Peyer's patch (tissue), 4 donors: ENCODE measurements around the gene GADD45A. TPM values are rescaled to one million over a fixed set of nuclear protein-coding genes. Genes with fewer than 3 reads are reported as not detected.

Experiments
- DNase-seq, 3 donors: peaks; one replicate each; pipeline ENCODE4 v3.0.0-alpha.2; 2017 to 2019
- H3K27ac ChIP-seq, 4 donors: fragments of 200-600 bp; sonication (generic); one replicate each; pipeline ENCODE4 v1.5.1; 2016 to 2019
- H3K27me3 ChIP-seq, 2 donors: fragments of 200-600 bp; sonication (generic); one replicate each; pipeline ENCODE4 v1.5.1; 2019
- H3K36me3 ChIP-seq, 3 donors: fragments of 200-600 bp; sonication (generic); one replicate each; pipeline ENCODE4 v1.5.1; 2016 to 2019
- H3K4me1 ChIP-seq, 4 donors: fragments of 200-600 bp; sonication (generic); one replicate each; pipeline ENCODE4 v1.5.1; 2016 to 2019
- H3K4me3 ChIP-seq, 4 donors: fragments of 200-600 bp; sonication (generic); 1 replicate in 3 of 4; 2 replicates in 1 of 4; pipeline ENCODE4 v1.5.1; 2016 to 2019; ENCODE audit warnings: mild to moderate bottlenecking in 1 of 4
- H3K9me3 ChIP-seq, 4 donors: fragments of 200-600 bp; sonication (generic); one replicate each; pipeline ENCODE4 v1.5.1; 2016 to 2019; ENCODE audit warnings: mild to moderate bottlenecking in 1 of 4
- CTCF ChIP-seq, 6 experiments: fragments of 450-650 bp in 4 of 6; fragments of 200-600 bp in 2 of 6; sonication (generic) in 1 of 6; IDR thresholded peaks; one replicate each; pipeline ENCODE4 v1.5.1; 2017 to 2019; ENCODE audit warnings: antibody characterized with exemption in 6 of 6, mild to moderate bottlenecking in 3 of 6, moderate library complexity in 1 of 6
- POLR2A ChIP-seq, 2 donors: fragments of 450-650 bp; IDR thresholded peaks; one replicate each; pipeline ENCODE4 v1.5.1; 2017; ENCODE audit warnings: antibody characterized with exemption in 2 of 2, mild to moderate bottlenecking in 2 of 2, moderate library complexity in 2 of 2
- total RNA-seq, 4 donors: library from RNA; depleted of rRNA; stranded (reverse); fragments of >200 nt; gene quantifications; one replicate each; pipeline ENCODE4 v1.1.0, GENCODE V29; 2016

GADD45A gene
- total RNA-seq, 4 donors from 2014 or later = 22.3 to 73.7 (median 55.1) TPM

DNA sequence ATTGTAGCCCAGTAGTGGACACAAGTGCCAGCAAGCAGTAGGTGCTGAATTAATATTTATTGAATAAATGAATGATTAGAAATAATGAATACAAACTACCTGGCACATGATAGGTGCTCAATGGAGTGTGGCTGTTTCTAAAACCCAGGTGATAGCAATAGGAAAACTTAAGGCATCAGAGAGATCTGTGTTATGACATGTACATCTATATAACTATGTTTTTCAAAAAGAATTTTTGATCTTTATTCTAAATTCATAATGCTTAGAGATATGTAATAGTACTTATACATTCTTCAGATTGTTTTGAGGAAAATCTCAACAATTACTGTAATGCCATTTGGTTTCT is 5.0 kb downstream of the GADD45A start:
- peaks cover 0 to 20% (median 3%) of the 10 kb centered on the region in 3 donors for H3K36me3 ChIP-seq
- DNase-seq = no peak
- TF ChIP-seq CTCF (IDR thresholded peaks at IDR 0.05) (no peak), POLR2A (IDR thresholded peaks at IDR 0.05) (no peak)
- no peak overlapping the region for H3K27ac ChIP-seq
- no peaks in the 10 kb centered on the region for H3K27me3 ChIP-seq
- H3K4me1 ChIP-seq = peaks cover 0 to 18% (median 4%) of the 10 kb centered on the region in 4 donors
- no peak overlapping the region for H3K4me3 ChIP-seq
- H3K9me3 ChIP-seq = no peaks in the 10 kb centered on the region

DNA sequence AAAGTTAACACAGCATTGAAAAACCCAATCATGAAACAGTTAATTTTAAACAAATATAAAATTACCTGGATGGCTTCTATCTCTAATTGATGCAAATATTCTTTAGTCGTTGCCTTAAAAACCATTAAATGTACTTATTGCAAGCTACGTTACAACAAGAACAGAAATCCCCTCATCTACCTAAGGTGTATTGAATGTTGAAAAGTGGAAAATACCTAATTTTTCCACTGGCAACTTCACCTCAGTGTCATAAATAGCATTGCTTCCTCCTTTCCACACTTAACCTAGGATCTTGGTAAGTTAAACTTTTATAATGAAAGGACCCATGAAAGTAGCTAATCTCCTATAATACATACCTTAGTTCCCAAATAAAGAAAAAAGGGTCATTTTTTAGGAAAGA is 5.4 kb downstream of the GADD45A start:
- H3K27ac ChIP-seq = no peak overlapping the region
- H3K4me1 ChIP-seq = peaks cover 0 to 18% (median 4%) of the 10 kb centered on the region in 4 donors
- peaks cover 0 to 20% (median 3%) of the 10 kb centered on the region in 3 donors for H3K36me3 ChIP-seq
- no peaks in the 10 kb centered on the region for H3K27me3 ChIP-seq
- H3K9me3 ChIP-seq = no peaks in the 10 kb centered on the region
- DNase-seq = no peak
- H3K4me3 ChIP-seq = no peak overlapping the region
- TF ChIP-seq POLR2A (IDR thresholded peaks at IDR 0.05) (no peak), CTCF (IDR thresholded peaks at IDR 0.05) (no peak)

DNA sequence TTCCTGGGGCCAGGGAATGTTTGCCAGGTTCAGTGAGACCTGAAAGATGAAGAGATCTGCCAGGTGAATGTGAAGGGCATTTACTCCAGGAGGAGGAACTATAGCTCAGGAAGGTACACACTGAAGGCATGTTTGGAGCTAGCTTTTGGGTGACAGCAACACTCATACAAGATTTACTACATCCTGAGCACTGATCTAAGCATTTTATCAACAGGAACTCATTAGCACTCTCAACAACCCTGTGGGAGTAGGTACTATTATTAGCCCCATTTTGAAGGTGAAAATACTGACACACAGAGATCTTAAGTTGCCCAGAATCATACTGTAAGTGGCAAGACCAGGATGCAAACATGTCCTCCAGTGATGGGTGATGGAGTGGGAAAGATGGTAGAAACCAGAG is 6.7 kb downstream of the GADD45A start:
- DNase-seq = no peak

DNA sequence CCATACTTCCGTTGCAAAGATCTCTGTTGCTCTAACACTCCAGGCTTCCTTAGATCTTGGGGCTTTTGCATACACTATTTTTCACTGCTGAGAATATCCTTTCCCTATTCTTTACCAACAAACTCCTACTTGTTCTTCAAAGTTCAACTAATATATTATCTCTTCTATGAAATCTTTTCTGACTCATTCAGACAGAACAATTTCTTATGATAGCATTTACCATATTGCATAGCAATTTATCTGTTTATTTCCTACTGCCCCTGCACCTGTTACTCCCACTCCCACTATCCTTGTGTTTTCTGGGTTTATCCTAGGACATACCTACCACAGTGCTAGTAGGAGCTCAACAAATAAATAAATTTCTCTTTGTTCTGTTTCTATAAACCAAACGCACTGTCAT is 11.0 kb downstream of the GADD45A start:
- TF ChIP-seq POLR2A (IDR thresholded peaks at IDR 0.05) = no peak
- TF ChIP-seq CTCF (IDR thresholded peaks at IDR 0.05) = no peak
- no peaks in the 10 kb centered on the region for H3K36me3 ChIP-seq
- H3K27ac ChIP-seq = no peak overlapping the region
- no peaks in the 10 kb centered on the region for H3K9me3 ChIP-seq
- no peaks in the 10 kb centered on the region for H3K27me3 ChIP-seq
- no peak overlapping the region for H3K4me3 ChIP-seq
- no peaks in the 10 kb centered on the region for H3K4me1 ChIP-seq
- no peak for DNase-seq

More for the DNA sequence above, 6.7 kb downstream of the GADD45A start:
- Histone ChIP-seq H3K4me3 (no peak overlapping the region), H3K27ac (no peak overlapping the region), H3K4me1 (peaks cover 0 to 18% (median 2%) of the 10 kb centered on the region in 4 donors), H3K9me3 (no peaks in the 10 kb centered on the region), H3K27me3 (no peaks in the 10 kb centered on the region), H3K36me3 (peaks cover 0 to 20% (median 3%) of the 10 kb centered on the region in 3 donors)
- TF ChIP-seq CTCF (IDR thresholded peaks at IDR 0.05) (no peak), POLR2A (IDR thresholded peaks at IDR 0.05) (no peak)

GRCh38 chr1:67696708-67697107 is 11.7 kb downstream of the GADD45A start:
- TF ChIP-seq POLR2A (IDR thresholded peaks at IDR 0.05) (no peak), CTCF (IDR thresholded peaks at IDR 0.05) (no peak)
- DNase-seq = no peak
- H3K36me3 ChIP-seq = no peaks in the 10 kb centered on the region

GRCh38 chr1:67700220-67700619 is 15.2 kb downstream of the GADD45A start:
- no peaks in the 10 kb centered on the region for H3K4me1 ChIP-seq
- H3K4me3 ChIP-seq = no peak overlapping the region

More at GRCh38 chr1:67696708-67697107, 11.7 kb downstream of the GADD45A start:
- H3K4me3 ChIP-seq = no peak overlapping the region
- no peak overlapping the region for H3K27ac ChIP-seq
- H3K4me1 ChIP-seq = no peaks in the 10 kb centered on the region
- no peaks in the 10 kb centered on the region for H3K27me3 ChIP-seq
- no peaks in the 10 kb centered on the region for H3K9me3 ChIP-seq

More at GRCh38 chr1:67700220-67700619, 15.2 kb downstream of the GADD45A start:
- no peaks in the 10 kb centered on the region for H3K27me3 ChIP-seq
- no peak overlapping the region for H3K27ac ChIP-seq
- no peaks in the 10 kb centered on the region for H3K9me3 ChIP-seq
- no peak for DNase-seq
- no peak for TF ChIP-seq POLR2A (IDR thresholded peaks at IDR 0.05)
- no peak for TF ChIP-seq CTCF (IDR thresholded peaks at IDR 0.05)
- H3K36me3 ChIP-seq = peaks cover 0 to 18% (median 0%) of the 10 kb centered on the region in 3 donors
